Nephron progenitor cell (in vitro differentiated cells): ENCODE data around the gene KRTAP10-10.
"Not testable (repeated sequence)": the region's sequence is repeated elsewhere in the genome, so short reads cannot be mapped to it uniquely, and the experiment has no call there.

Experiments
- DNase-seq: peaks from one replicate; pipeline ENCODE4 v3.0.0; 2021
- H3K27ac Mint-ChIP-seq: 2 replicates; pipeline ENCODE4 v1.8.0; 2021; ENCODE audit warnings: mild to moderate bottlenecking, moderate library complexity, mixed read lengths
- H3K27me3 Mint-ChIP-seq: 2 replicates; pipeline ENCODE4 v1.8.0; 2021; ENCODE audit warnings: mild to moderate bottlenecking, low read depth, mixed read lengths; ENCODE audit not compliant: poor library complexity
- H3K36me3 Mint-ChIP-seq: 2 replicates; pipeline ENCODE4 v1.8.0; 2021; ENCODE audit warnings: low read depth, mixed read lengths
- H3K4me1 Mint-ChIP-seq: 2 replicates; pipeline ENCODE4 v1.8.0; 2021; ENCODE audit warnings: mixed read lengths
- H3K4me3 Mint-ChIP-seq: 2 replicates; pipeline ENCODE4 v1.8.0; 2021; ENCODE audit warnings: mild to moderate bottlenecking, moderate library complexity, mixed read lengths
- H3K9me3 Mint-ChIP-seq: 2 replicates; pipeline ENCODE4 v1.8.0; 2021; ENCODE audit warnings: mild to moderate bottlenecking, moderate library complexity, mixed read lengths
- TF ChIP-seq, protein P1 (sequence below): fragments of 200-600 bp; sonication (generic); IDR thresholded peaks from 2 replicates; pipeline ENCODE4 v1.5.0; 2021; ENCODE audit warnings: antibody characterized with exemption

KRTAP10-10 gene

DNA sequence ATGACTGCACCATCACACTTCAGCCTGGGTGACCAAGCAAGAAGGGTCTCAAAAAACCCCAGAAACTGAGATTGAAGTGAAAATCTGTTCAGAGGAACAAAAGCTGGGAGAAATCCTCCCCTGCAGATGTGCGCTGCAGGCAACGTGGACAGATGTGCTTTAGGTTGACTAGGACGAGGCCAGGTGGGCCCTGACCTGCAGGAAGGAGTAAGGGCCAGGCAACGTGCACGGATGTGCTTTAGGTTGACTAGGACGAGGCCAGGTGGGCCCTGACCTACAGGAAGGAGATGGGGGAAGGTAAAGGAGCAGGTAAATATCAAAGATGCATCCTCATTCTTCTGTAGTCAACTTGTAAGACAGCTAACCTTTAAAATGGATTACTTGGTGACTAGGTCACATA, 47.3 kb downstream of the KRTAP10-10 start:
- Mint-ChIP-seq H3K36me3 (no peaks in the 10 kb centered on the region), H3K4me3 (no peak overlapping the region), H3K4me1 (peaks cover 23% of the 10 kb centered on the region), H3K27ac (no peak overlapping the region), H3K9me3 (no peaks in the 10 kb centered on the region), H3K27me3 (peaks cover 39% of the 10 kb centered on the region)
- TF ChIP-seq, protein P1, sequence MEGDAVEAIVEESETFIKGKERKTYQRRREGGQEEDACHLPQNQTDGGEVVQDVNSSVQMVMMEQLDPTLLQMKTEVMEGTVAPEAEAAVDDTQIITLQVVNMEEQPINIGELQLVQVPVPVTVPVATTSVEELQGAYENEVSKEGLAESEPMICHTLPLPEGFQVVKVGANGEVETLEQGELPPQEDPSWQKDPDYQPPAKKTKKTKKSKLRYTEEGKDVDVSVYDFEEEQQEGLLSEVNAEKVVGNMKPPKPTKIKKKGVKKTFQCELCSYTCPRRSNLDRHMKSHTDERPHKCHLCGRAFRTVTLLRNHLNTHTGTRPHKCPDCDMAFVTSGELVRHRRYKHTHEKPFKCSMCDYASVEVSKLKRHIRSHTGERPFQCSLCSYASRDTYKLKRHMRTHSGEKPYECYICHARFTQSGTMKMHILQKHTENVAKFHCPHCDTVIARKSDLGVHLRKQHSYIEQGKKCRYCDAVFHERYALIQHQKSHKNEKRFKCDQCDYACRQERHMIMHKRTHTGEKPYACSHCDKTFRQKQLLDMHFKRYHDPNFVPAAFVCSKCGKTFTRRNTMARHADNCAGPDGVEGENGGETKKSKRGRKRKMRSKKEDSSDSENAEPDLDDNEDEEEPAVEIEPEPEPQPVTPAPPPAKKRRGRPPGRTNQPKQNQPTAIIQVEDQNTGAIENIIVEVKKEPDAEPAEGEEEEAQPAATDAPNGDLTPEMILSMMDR = no peak
- no peak for DNase-seq

DNA sequence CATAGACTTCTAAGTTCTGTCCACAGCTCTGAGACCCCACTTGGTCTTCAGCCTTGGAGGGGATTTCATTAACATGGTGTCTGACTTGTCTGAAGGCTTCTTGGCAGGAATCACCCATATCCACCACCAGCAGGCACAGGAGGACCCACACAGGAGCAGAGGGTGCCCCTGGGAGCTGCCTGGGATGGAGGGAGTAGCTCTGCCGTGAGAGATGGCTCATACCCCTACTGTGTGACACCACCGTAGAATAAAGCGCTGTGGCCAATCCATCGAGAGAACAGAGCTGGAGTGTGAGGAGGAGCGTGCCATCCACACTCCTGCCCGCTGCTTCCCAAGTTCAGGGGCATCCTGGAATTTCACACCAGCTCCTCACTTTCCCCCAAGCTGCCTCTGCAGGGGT, 47.9 kb downstream of the KRTAP10-10 start:
- H3K9me3 Mint-ChIP-seq, H3K36me3 Mint-ChIP-seq, H3K4me3 Mint-ChIP-seq, H3K27ac Mint-ChIP-seq, DNase-seq: not testable (repeated sequence)
- Mint-ChIP-seq H3K27me3 (peaks cover 37% of the 10 kb centered on the region), H3K4me1 (peaks cover 23% of the 10 kb centered on the region)

- Mint-ChIP-seq H3K9me3 (no peaks in the 10 kb centered on the region), H3K36me3 (no peaks in the 10 kb centered on the region), H3K4me3 (no peak overlapping the region), H3K27me3 (peaks cover 37% of the 10 kb centered on the region), H3K27ac (no peak overlapping the region), H3K4me1 (peaks cover 23% of the 10 kb centered on the region)
- TF ChIP-seq, protein P1 = no peak
- DNase-seq = no peak
These were observed 49.0 kb downstream of the KRTAP10-10 start for GRCh38 chr21:44686000-44686781.

DNA sequence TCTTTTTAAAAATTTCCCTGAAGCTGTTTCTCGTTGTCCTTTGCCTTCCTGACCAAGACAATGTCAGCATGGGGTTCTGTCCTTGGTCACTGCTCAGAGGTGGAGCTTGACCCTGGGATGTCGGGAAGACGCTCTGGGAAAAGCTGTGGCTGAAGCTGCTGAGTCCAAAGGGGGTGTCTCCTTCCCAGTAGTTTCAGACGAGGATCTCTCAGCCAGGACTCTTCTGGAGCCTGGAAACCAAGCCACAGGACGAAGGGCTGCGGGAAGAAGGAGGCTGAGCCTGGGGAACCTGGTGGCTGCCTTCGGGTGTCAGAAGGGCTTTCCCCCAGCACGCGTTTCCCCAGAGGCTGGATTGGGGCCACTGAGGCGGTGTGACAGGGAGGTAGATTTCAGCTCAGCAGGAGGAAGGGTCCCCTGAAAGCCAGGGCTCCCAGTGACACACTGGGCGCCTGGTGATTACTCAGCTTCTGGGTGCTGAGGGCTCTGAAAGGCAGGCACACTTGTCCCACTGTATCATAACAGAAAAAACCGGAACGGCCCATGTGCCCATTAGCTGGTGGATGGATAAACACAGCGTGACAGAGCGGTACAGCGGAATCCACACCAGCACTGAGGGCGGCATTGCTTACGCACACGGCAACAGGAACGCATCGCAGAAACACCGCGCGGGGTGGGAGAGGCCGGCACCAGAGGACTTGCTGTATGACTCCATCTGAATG, 49.8 kb downstream of the KRTAP10-10 start:
- H3K27ac Mint-ChIP-seq = peak overlapping the region; percentile 43
- no peak overlapping the region for H3K4me3 Mint-ChIP-seq
- no peak for DNase-seq
- no peaks in the 10 kb centered on the region for H3K36me3 Mint-ChIP-seq
- TF ChIP-seq, protein P1 = no peak
- peaks cover 23% of the 10 kb centered on the region for H3K4me1 Mint-ChIP-seq
- peaks cover 7% of the 10 kb centered on the region for H3K9me3 Mint-ChIP-seq
- peaks cover 35% of the 10 kb centered on the region for H3K27me3 Mint-ChIP-seq

DNA sequence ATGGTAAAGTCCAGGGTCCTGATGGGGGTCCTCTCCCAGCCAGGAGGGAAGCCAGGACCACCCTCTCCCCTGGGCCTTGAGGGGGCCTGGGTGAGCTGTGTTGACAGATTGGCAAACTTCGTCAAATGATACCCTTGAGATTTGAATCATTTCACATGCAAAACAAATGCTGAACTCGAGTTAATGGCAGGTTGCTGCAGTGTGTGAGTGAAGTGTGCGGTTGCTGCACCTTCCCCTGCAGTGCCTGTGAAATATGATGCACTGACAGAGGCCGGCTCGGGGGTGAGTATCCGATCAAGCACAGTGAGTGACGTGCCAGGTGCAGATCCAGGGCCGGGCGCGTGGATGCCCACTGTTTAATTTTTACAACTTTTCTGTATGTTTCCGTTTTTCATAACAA, 50.5 kb downstream of the KRTAP10-10 start:
- Mint-ChIP-seq H3K9me3 (peaks cover 14% of the 10 kb centered on the region), H3K36me3 (peaks cover 5% of the 10 kb centered on the region), H3K4me3 (no peak overlapping the region), H3K27me3 (peaks cover 28% of the 10 kb centered on the region), H3K4me1 (peaks cover 23% of the 10 kb centered on the region), H3K27ac (no peak overlapping the region)
- TF ChIP-seq, protein P1 = no peak
- DNase-seq = no peak
